KG1 (cell line): ENCODE data around the gene CSNK1G1.

Source experiments
- DNase-seq: peaks from one replicate; lab custom pipeline; 2025; lab: John Stamatoyannopoulos, UW

CSNK1G1 gene

GRCh38 chr15:64191971-64192830 lies 163.8 kb downstream of the CSNK1G1 start:
- no peak for DNase-seq

- DNase-seq, result no peak
Measured at GRCh38 chr15:64187396-64188191, 168.4 kb downstream of the CSNK1G1 start.

- no peak for DNase-seq
Measured at GRCh38 chr15:64185146-64185911, 170.6 kb downstream of the CSNK1G1 start.

- no peak for DNase-seq
Measured at GRCh38 chr15:64182859-64183370, 173.1 kb downstream of the CSNK1G1 start.

- DNase-seq, result no peak
Measured at GRCh38 chr15:64180235-64180824, 175.6 kb downstream of the CSNK1G1 start.

GRCh38 chr15:64166102-64166890 lies 189.7 kb downstream of the CSNK1G1 start:
- DNase-seq, result no peak

GRCh38 chr15:64164436-64164835 lies 191.5 kb downstream of the CSNK1G1 start:
- no peak for DNase-seq

- DNase-seq, result no peak
Measured at GRCh38 chr15:64163659-64164362, 192.2 kb downstream of the CSNK1G1 start.

- peak; percentile 92 for DNase-seq
Measured at GRCh38 chr15:64162869-64163658, 192.9 kb downstream of the CSNK1G1 start, which contains the start of gene PPIB. PPIB (minus strand) TSS chr15:64163022; CDS start chr15:64162986, 36 bp downstream.

GRCh38 chr15:64162478-64162868 lies 193.5 kb downstream of the CSNK1G1 start:
- no peak for DNase-seq

GRCh38 chr15:64161688-64162477 lies 194.1 kb downstream of the CSNK1G1 start:
- DNase-seq, result no peak

GRCh38 chr15:64158363-64159134 lies 197.4 kb downstream of the CSNK1G1 start:
- no peak for DNase-seq

GRCh38 chr15:64157599-64158125 lies 198.3 kb downstream of the CSNK1G1 start:
- no peak for DNase-seq

- DNase-seq, result no peak
Measured at GRCh38 chr15:64156652-64157331, 199.2 kb downstream of the CSNK1G1 start.

- DNase-seq, result no peak
Measured at GRCh38 chr15:64155802-64156651, 199.9 kb downstream of the CSNK1G1 start.
